Lung (tissue), 12 donors: ENCODE measurements around the gene HAPLN2. TPM values are rescaled to one million over a fixed set of nuclear protein-coding genes. Genes with fewer than 3 reads are reported as not detected.

Experiments
- ATAC-seq: fragments of 200-7000 bp; cut with Tn5 transposase; one replicate; pipeline ENCODE4 v1.9.1; 2020; ENCODE audit warnings: moderate number of reproducible peaks; ENCODE audit not compliant: insufficient read depth, low FRiP score
- DNase-seq, 3 donors: peaks; one replicate each; pipeline ENCODE4 v3.0.0-alpha.2; 2013 to 2017
- H3K27ac ChIP-seq, 2 donors: one replicate each; pipeline ENCODE4 v1.5.1; 2013; ENCODE audit warnings: mild to moderate bottlenecking in 2 of 2, moderate library complexity in 2 of 2, control low read depth in 1 of 2, inconsistent platforms in 1 of 2, low read depth in 1 of 2, low read length in 1 of 2
- H3K27me3 ChIP-seq, 3 donors: one replicate each; pipeline ENCODE4 v1.5.1; 2013; ENCODE audit warnings: low read length in 2 of 3; ENCODE audit not compliant: control insufficient read depth in 3 of 3, insufficient read depth in 3 of 3
- H3K36me3 ChIP-seq, 4 donors: one replicate each; pipeline ENCODE4 v1.5.1; 2013; ENCODE audit warnings: low read length in 4 of 4, mild to moderate bottlenecking in 1 of 4, moderate library complexity in 1 of 4; ENCODE audit not compliant: control insufficient read depth in 4 of 4, insufficient read depth in 4 of 4
- H3K4me1 ChIP-seq, 5 donors: one replicate each; pipeline ENCODE4 v1.5.1; 2013; ENCODE audit warnings: low read length in 5 of 5, mild to moderate bottlenecking in 2 of 5, moderate library complexity in 1 of 5; ENCODE audit not compliant: control insufficient read depth in 5 of 5, insufficient read depth in 5 of 5
- H3K4me3 ChIP-seq: one replicate; pipeline ENCODE4 v1.5.1; 2013; ENCODE audit warnings: mild to moderate bottlenecking, control low read depth, moderate library complexity
- H3K9ac ChIP-seq, 2 donors: one replicate each; pipeline ENCODE4 v1.5.1; 2013; ENCODE audit warnings: low read length in 2 of 2, control low read depth in 1 of 2; ENCODE audit not compliant: insufficient read depth in 1 of 2
- H3K9me3 ChIP-seq, 4 donors: one replicate each; pipeline ENCODE4 v1.5.1; 2013; ENCODE audit warnings: low read length in 3 of 4, mild to moderate bottlenecking in 1 of 4, moderate library complexity in 1 of 4; ENCODE audit not compliant: control insufficient read depth in 4 of 4, insufficient read depth in 3 of 4
- CTCF ChIP-seq: IDR thresholded peaks from 2 replicates; pipeline ENCODE4 v1.5.1; 2012; ENCODE audit warnings: mild to moderate bottlenecking; ENCODE audit errors: control extremely low read depth, extremely low read depth
- WGBS, 2 donors: extraction: QIAGEN DNeasy Blood & Tissue Kit; methylation state at CpG; one replicate each; pipeline ENCODE4 v1.1.7; 2013; 5-methylcytosine and 5-hydroxymethylcytosine counted together
- polyA plus RNA-seq, 2 donors: library from polyadenylated mRNA; stranded (reverse); fragments of 200-250 nt; gene quantifications; one replicate each; pipeline ENCODE4 v1.2.1, GENCODE V29; 2013
- total RNA-seq, 2 donors: library from RNA; depleted of rRNA in 1 of 2; stranded (reverse); fragments of >200 nt in 1 of 2; gene quantifications; one replicate each; pipeline ENCODE4 v1.2.1, GENCODE V29; 2014 to 2021
- donor health status: control.
- donor health status: control.
- donor health status: Bipolar disorder and iron deficiency.
- donor health status: healthy.
- donor health status: DM: yes; HTN: yes; CAD: no.

Gene HAPLN2
- total and polyA plus RNA-seq, 4 donors = 0.18 to 0.31 (median 0.24) TPM; not detected in 1

DNA sequence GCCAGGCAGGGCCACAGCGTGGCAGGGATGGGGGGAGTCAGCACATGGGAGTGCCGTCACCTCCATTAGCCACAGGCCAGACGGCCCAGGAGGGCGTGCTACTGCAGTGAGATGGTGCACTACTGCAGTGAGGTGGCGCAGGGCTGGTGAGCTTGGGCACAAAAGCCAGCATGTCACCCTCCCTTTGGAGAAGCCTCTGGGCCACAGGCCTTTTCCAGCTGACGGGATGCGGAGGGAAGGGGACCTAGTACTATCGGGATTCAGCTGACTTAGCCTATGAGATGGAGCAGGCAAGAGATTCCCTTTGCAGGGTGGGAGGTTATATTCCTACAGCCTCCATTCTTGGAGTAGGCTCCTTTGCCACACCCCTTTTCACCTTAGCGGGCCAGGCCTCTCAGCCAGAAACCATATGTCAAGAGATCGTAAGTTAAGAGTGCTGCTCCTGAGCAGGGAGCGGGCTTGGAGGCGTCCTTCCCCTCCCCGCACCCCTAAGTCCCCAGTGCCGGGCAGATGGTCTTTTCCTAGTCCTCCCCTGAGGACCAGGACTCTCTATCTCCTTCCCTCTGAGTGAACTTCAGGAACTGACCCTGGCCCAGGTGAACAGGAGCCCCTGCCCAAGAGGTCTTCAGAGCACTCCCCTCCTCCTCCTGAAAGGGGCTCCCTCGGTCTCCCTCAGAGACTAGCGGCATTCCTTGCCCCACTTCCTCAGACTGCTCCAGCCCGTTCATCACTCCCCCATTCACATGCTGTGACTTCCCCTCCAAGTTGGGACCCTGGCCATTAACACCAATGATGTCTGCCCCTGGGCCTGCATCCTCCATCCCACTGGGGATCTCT is 49.8 kb downstream of the HAPLN2 start:
- Histone ChIP-seq H3K9ac (no peak overlapping the region), H3K27me3 (peaks cover 0 to 2% (median 0%) of the 10 kb centered on the region in 3 donors), H3K4me1 (peaks cover 13 to 58% (median 31%) of the 10 kb centered on the region in 5 donors), H3K27ac (peak overlapping the region; percentile 38 to 52), H3K4me3 (no peak overlapping the region), H3K9me3 (peaks cover 0 to 2% (median 0%) of the 10 kb centered on the region in 4 donors), H3K36me3 (peaks cover 0 to 5% (median 1%) of the 10 kb centered on the region in 4 donors)
- DNase-seq (no peak), ATAC-seq (no peak)
- TF ChIP-seq CTCF = no peak
- WGBS, 2 donors = 74 to 76% methylated on average over 16 to 17 of the region's 17 CpGs

GRCh38 chr1:156669794-156670193 is 50.6 kb downstream of the HAPLN2 start:
- Histone ChIP-seq H3K4me3 (no peak overlapping the region), H3K27me3 (peaks cover 0 to 2% (median 0%) of the 10 kb centered on the region in 3 donors), H3K9me3 (peaks cover 0 to 2% (median 0%) of the 10 kb centered on the region in 4 donors), H3K4me1 (peaks cover 15 to 58% (median 25%) of the 10 kb centered on the region in 5 donors), H3K27ac (peak overlapping the region; percentile 38 to 41), H3K9ac (no peak overlapping the region), H3K36me3 (peaks cover 0 to 5% (median 1%) of the 10 kb centered on the region in 4 donors)
- WGBS, 2 donors = 59 to 74% methylated on average over 5 of the region's 5 CpGs
- ATAC-seq (no peak), DNase-seq (no peak)
- no peak for TF ChIP-seq CTCF

GRCh38 chr1:156670359-156670758 is 51.1 kb downstream of the HAPLN2 start:
- Histone ChIP-seq H3K27me3 (peaks cover 0 to 2% (median 0%) of the 10 kb centered on the region in 3 donors), H3K36me3 (peaks cover 0 to 5% (median 1%) of the 10 kb centered on the region in 4 donors), H3K9ac (no peak overlapping the region), H3K4me1 (peaks cover 14 to 60% (median 24%) of the 10 kb centered on the region in 5 donors), H3K9me3 (peaks cover 0 to 2% (median 0%) of the 10 kb centered on the region in 4 donors), H3K4me3 (no peak overlapping the region), H3K27ac (peak overlapping the region; percentile 5 to 41)
- no peak for TF ChIP-seq CTCF
- DNase-seq (no peak), ATAC-seq (no peak)
- WGBS, 2 donors = 73 to 96% methylated on average over 6 of the region's 6 CpGs
